B cell (primary cell): ENCODE data around the gene ITPKB. TPM values are rescaled to one million over a fixed set of nuclear protein-coding genes. Genes with fewer than 3 reads are reported as not detected.
"Not testable (repeated sequence)": the region's sequence is repeated elsewhere in the genome, so short reads cannot be mapped to it uniquely, and the experiment has no call there.

Source experiments
- ATAC-seq: fragments of 200-7000 bp; cut with Tn5 transposase; one replicate; pipeline ENCODE4 v1.10.0; 2021; ENCODE audit warnings: low read depth, mild to moderate bottlenecking, moderate number of reproducible peaks, moderate library complexity
- CTCF ChIA-PET: fragments of 350-600 bp; sonication (Branson Sonifier 250); formaldehyde crosslinking; loops from one replicate; lab custom pipeline; 2021; ENCODE audit warnings: antibody characterized with exemption, inconsistent platforms; lab: Charles Lee
- POLR2A ChIA-PET: fragments of 350-600 bp; sonication (Branson Sonifier 250); formaldehyde crosslinking; loops from one replicate; lab custom pipeline; 2021; ENCODE audit warnings: antibody characterized with exemption; lab: Charles Lee
- DNase-seq: peaks from one replicate; pipeline ENCODE4 v3.0.0; 2013
- H2AFZ ChIP-seq: 2 replicates; pipeline ENCODE4 v1.6.1; 2012; ENCODE audit warnings: mild to moderate bottlenecking, low read depth, low read length; ENCODE audit not compliant: insufficient read depth, poor library complexity, severe bottlenecking
- H3K27ac ChIP-seq, 2 donors: 1 replicate in 1 of 2; 2 replicates in 1 of 2; pipeline ENCODE4 v1.5.1; 2012 to 2013; ENCODE audit warnings: low read length in 2 of 2, mild to moderate bottlenecking in 2 of 2, moderate library complexity in 1 of 2
- H3K27me3 ChIP-seq, 4 experiments: fragments of 200-600 bp in 1 of 4; sonication (generic) in 1 of 4; replicated peaks in 1 of 4; 1 replicate in 2 of 4; 2 replicates in 2 of 4; pipeline versions ENCODE4 v1.6.1 to v1.7.0; 2013 to 2016; ENCODE audit warnings: low read length in 3 of 4, mild to moderate bottlenecking in 2 of 4, mixed read lengths in 1 of 4, moderate library complexity in 1 of 4; ENCODE audit not compliant: insufficient read depth in 4 of 4, control insufficient read depth in 3 of 4; ENCODE audit errors: control extremely low read depth in 1 of 4
- H3K36me3 ChIP-seq, 2 experiments: replicated peaks in 1 of 2; 1 replicate in 1 of 2; 2 replicates in 1 of 2; pipeline versions ENCODE4 v1.6.1 to v1.7.1; 2013; ENCODE audit warnings: low read length in 1 of 2; ENCODE audit not compliant: insufficient read depth in 2 of 2, control insufficient read depth in 1 of 2; ENCODE audit errors: control extremely low read depth in 1 of 2, extremely low read depth in 1 of 2
- H3K4me1 ChIP-seq, 2 donors: fragments of 200-600 bp in 1 of 2; sonication (generic) in 1 of 2; 1 replicate in 1 of 2; 2 replicates in 1 of 2; pipeline versions ENCODE4 v1.5.1 to v1.6.1; 2013 to 2017; ENCODE audit warnings: low read length in 2 of 2; ENCODE audit not compliant: control insufficient read depth in 2 of 2, insufficient read depth in 2 of 2
- H3K4me2 ChIP-seq: replicated peaks from 2 replicates; pipeline ENCODE3; 2012; ENCODE audit warnings: mild to moderate bottlenecking, low read depth, low read length; ENCODE audit not compliant: poor library complexity, severe bottlenecking
- H3K4me3 ChIP-seq, 5 experiments: fragments of 200-600 bp in 1 of 5; sonication (generic) in 1 of 5; 1 replicate in 3 of 5; 2 replicates in 2 of 5; pipeline versions ENCODE4 v1.5.1 to v1.7.0; 2011 to 2016; ENCODE audit warnings: low read length in 4 of 5, mild to moderate bottlenecking in 4 of 5, low read depth in 2 of 5, control low read depth in 1 of 5, moderate library complexity in 1 of 5; ENCODE audit not compliant: insufficient read depth in 1 of 5; ENCODE audit errors: control extremely low read depth in 1 of 5, extremely low read depth in 1 of 5
- H3K79me2 ChIP-seq: fragments of 200-600 bp; sonication (generic); one replicate; pipeline ENCODE4 v1.6.0; 2016; ENCODE audit warnings: low read length; ENCODE audit not compliant: control insufficient read depth, insufficient read depth
- H3K9ac ChIP-seq: fragments of 200-600 bp; sonication (generic); 2 replicates; pipeline ENCODE4 v1.6.1; 2017; ENCODE audit warnings: mild to moderate bottlenecking, low read length, moderate library complexity
- H3K9me3 ChIP-seq, 3 donors: one replicate each; pipeline versions ENCODE4 v1.6.1 to v1.7.1; 2013; ENCODE audit warnings: low read length in 2 of 3; ENCODE audit not compliant: control insufficient read depth in 2 of 3, insufficient read depth in 1 of 3; ENCODE audit errors: control extremely low read depth in 1 of 3
- H4K20me1 ChIP-seq: 2 replicates; pipeline ENCODE4 v1.6.0; 2012; ENCODE audit warnings: mild to moderate bottlenecking, low read length; ENCODE audit not compliant: insufficient read depth, control insufficient read depth, poor library complexity, severe bottlenecking
- H3K27ac Mint-ChIP-seq: one replicate; pipeline ENCODE4 v1.8.0; 2021; ENCODE audit warnings: mixed read lengths
- H3K27me3 Mint-ChIP-seq: one replicate; pipeline ENCODE4 v1.8.0; 2021; ENCODE audit warnings: mixed read lengths
- H3K4me1 Mint-ChIP-seq: one replicate; pipeline ENCODE4 v1.8.0; 2021; ENCODE audit warnings: mixed read lengths
- H3K4me3 Mint-ChIP-seq: one replicate; pipeline ENCODE4 v1.8.0; 2021; ENCODE audit warnings: mixed read lengths
- H3K9me3 Mint-ChIP-seq: one replicate; pipeline ENCODE4 v1.8.0; 2022; ENCODE audit warnings: mixed read lengths; ENCODE audit not compliant: insufficient read depth
- EZH2 ChIP-seq: IDR thresholded peaks from 2 replicates; pipeline ENCODE4 v1.6.1; 2012; ENCODE audit warnings: borderline replicate concordance, low read depth, mild to moderate bottlenecking, moderate library complexity, low read length; ENCODE audit not compliant: insufficient read depth, poor library complexity, severe bottlenecking
- WGBS: methylation state at CpG from one replicate; pipeline ENCODE4 v1.1.5; 2013; ENCODE audit warnings: missing lambda C conversion rate; ENCODE audit not compliant: insufficient coverage; 5-methylcytosine and 5-hydroxymethylcytosine counted together
- intact Hi-C: fragments of 100-400 bp; cut with micrococcal nuclease; formaldehyde crosslinking; loops from one replicate; pipeline ENCODE4 v1.10.0; 2022
- polyA plus RNA-seq: library from polyadenylated mRNA; depleted of rRNA; stranded (reverse); fragments of >200 nt; gene quantifications from 2 replicates; pipeline ENCODE4 v1.2.3, GENCODE V29; 2012
- total RNA-seq, 2 donors: library from RNA; stranded (reverse); fragments of 120-200 nt in 1 of 2; gene quantifications; 1 replicate in 1 of 2; 2 replicates in 1 of 2; pipeline versions ENCODE4 v1.2.3 to v1.2.4, GENCODE V29; 2013 to 2022
- TF ChIP-seq, protein P1 (sequence below): fragments of 200-600 bp; IDR thresholded peaks from one replicate; pipeline ENCODE4 v1.8.0; 2022; ENCODE audit warnings: antibody characterized with exemption, mild to moderate bottlenecking

The ITPKB gene
- total and polyA plus RNA-seq, 2 donors (not counting 1 experiment from before 2014, with no cell fraction given): 21.8 to 93.5 TPM

DNA sequence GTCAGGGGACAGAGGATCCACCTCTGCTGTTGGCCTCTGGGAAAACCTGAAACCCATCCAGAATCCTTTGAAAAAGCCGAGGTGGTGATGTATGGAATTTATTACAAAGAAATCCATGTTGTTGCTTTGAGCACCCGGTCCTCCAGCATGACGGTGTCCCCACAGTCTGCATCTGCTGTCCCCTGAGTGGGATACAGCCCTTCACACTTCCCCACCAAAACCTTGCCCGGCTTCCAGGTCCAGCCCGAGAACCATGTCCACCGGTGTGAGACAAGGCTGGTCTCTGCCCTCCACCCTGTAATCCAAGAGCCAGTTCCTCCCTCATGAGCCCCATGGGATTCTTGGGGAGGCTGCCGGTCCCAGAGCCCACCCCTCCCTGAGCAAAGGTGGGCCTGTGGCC is 120.1 kb downstream of the ITPKB start:
- Mint-ChIP-seq H3K9me3 (no peaks in the 10 kb centered on the region), H3K4me1 (no peaks in the 10 kb centered on the region), H3K27ac (no peak overlapping the region), H3K27me3 (no peaks in the 10 kb centered on the region), H3K4me3 (no peak overlapping the region)
- Histone ChIP-seq H4K20me1 (no peaks in the 10 kb centered on the region), H3K4me2 (no peak overlapping the region), H3K27me3 (no peaks in the 10 kb centered on the region), H3K4me1 (no peaks in the 10 kb centered on the region), H2AFZ (no peak overlapping the region), H3K79me2 (no peaks in the 10 kb centered on the region), H3K9ac (no peak overlapping the region), H3K36me3 (no peaks in the 10 kb centered on the region), H3K4me3 (no peak overlapping the region), H3K9me3 (peaks cover 0 to 3% (median 0%) of the 10 kb centered on the region in 3 donors), H3K27ac (no peak overlapping the region)
- intact Hi-C loops: no loop called here
- TF ChIP-seq, protein P1, sequence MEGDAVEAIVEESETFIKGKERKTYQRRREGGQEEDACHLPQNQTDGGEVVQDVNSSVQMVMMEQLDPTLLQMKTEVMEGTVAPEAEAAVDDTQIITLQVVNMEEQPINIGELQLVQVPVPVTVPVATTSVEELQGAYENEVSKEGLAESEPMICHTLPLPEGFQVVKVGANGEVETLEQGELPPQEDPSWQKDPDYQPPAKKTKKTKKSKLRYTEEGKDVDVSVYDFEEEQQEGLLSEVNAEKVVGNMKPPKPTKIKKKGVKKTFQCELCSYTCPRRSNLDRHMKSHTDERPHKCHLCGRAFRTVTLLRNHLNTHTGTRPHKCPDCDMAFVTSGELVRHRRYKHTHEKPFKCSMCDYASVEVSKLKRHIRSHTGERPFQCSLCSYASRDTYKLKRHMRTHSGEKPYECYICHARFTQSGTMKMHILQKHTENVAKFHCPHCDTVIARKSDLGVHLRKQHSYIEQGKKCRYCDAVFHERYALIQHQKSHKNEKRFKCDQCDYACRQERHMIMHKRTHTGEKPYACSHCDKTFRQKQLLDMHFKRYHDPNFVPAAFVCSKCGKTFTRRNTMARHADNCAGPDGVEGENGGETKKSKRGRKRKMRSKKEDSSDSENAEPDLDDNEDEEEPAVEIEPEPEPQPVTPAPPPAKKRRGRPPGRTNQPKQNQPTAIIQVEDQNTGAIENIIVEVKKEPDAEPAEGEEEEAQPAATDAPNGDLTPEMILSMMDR: no peak
- TF ChIP-seq EZH2: no peak
- ChIA-PET CTCF (interaction anchor here (1.9 kb wide), 1 partner anchor 11 kb away, joined by 4 read pairs; no protein-coding TSS in a partner anchor), POLR2A (no interaction called here)
- whole genome bisulfite sequencing: 90% methylated on average over 2 of the region's 7 CpGs
- DNase-seq: no peak
- no peak for ATAC-seq

DNA sequence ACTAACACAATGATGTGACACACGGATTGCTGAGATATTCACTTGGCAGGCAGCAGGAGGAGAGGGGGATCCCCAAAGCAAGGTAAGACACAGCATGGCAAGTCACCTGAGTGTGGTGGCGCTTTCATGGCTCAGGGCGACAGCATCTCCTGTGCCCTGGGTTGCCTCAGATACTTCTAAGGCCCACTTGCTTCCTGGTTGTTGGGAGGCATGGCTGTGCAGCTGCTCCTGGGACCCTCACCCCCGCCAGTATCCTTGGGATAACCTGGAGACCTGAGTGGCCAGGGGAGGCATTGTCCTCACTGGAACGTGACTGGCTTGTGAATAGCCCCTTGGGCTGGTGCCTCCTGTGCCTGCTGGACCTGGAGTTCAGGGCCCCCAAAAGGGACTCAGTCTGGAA is 120.7 kb downstream of the ITPKB start:
- Mint-ChIP-seq H3K27me3 (no peaks in the 10 kb centered on the region), H3K4me3 (no peak overlapping the region), H3K4me1 (no peaks in the 10 kb centered on the region), H3K9me3 (no peaks in the 10 kb centered on the region), H3K27ac (no peak overlapping the region)
- no peaks in the 10 kb centered on the region for H3K79me2 ChIP-seq
- ATAC-seq (no peak), DNase-seq (no peak)
- no peak for TF ChIP-seq EZH2
- TF ChIP-seq, protein P1: no peak
- H2AFZ ChIP-seq: no peak overlapping the region
- 93% methylated on average over 4 of the region's 5 CpGs for WGBS
- no peak overlapping the region for H3K4me3 ChIP-seq
- CTCF ChIA-PET: interaction anchor here (1.9 kb wide), 1 partner anchor 10 kb away, joined by 4 read pairs; no protein-coding TSS in a partner anchor
- H3K9ac ChIP-seq: no peak overlapping the region
- H3K9me3 ChIP-seq: peaks cover 0 to 3% (median 0%) of the 10 kb centered on the region in 3 donors
- no peak overlapping the region for H3K4me2 ChIP-seq
- intact Hi-C loops: no loop called here
- H3K36me3 ChIP-seq: no peaks in the 10 kb centered on the region
- H3K4me1 ChIP-seq: no peaks in the 10 kb centered on the region
- no peaks in the 10 kb centered on the region for H4K20me1 ChIP-seq
- H3K27me3 ChIP-seq: no peaks in the 10 kb centered on the region
- POLR2A ChIA-PET: no interaction called here
- H3K27ac ChIP-seq: no peak overlapping the region

DNA sequence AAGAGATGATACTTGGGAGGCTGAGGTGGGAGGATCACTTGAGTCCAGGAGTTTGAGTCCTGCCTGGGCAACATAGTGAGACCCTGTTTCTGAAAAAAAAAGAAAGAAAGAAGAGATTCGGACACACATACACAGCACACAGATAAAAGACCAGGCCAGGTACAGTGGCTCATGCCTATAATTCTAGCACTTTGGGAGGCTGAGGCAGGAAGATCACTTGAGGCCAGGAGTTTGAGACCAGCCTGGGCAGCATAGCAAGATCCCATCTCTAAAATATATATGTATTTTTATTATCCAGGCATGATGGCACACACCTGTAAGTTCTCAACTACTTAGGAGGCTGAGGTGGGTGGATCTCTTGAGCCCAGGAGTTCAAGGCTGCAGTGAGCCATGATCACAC is 121.4 kb downstream of the ITPKB start:
- H3K4me3 ChIP-seq, H3K4me1 ChIP-seq, H3K9me3 Mint-ChIP-seq, H3K27me3 Mint-ChIP-seq, H3K27ac ChIP-seq, CTCF ChIA-PET, H3K9me3 ChIP-seq, H3K9ac ChIP-seq, DNase-seq, POLR2A ChIA-PET, H4K20me1 ChIP-seq, H3K4me3 Mint-ChIP-seq, intact Hi-C loops, H2AFZ ChIP-seq, H3K27ac Mint-ChIP-seq, H3K36me3 ChIP-seq, H3K79me2 ChIP-seq, ATAC-seq, H3K4me2 ChIP-seq, H3K27me3 ChIP-seq, H3K4me1 Mint-ChIP-seq: not testable (repeated sequence)
- WGBS: no CpG with 5 or more reads among the region's 1 CpG
